GM23248 (cell line): ENCODE data around the gene HOOK2. TPM values are rescaled to one million over a fixed set of nuclear protein-coding genes. Genes with fewer than 3 reads are reported as not detected.

Source experiments
- DNase-seq: peaks from one replicate; pipeline ENCODE4 v3.0.0-alpha.2; 2015
- H2AFZ ChIP-seq: fragments of 200-600 bp; sonication (generic); 2 replicates; pipeline ENCODE4 v1.6.1; 2016; ENCODE audit warnings: antibody characterized with exemption
- H3F3A ChIP-seq: fragments of 200-600 bp; sonication (generic); 2 replicates; pipeline ENCODE4 v1.6.1; 2016; ENCODE audit warnings: mild to moderate bottlenecking, antibody characterized with exemption, mixed run types; ENCODE audit not compliant: insufficient read depth
- H3K27ac ChIP-seq: fragments of 200-600 bp; sonication (generic); 2 replicates; pipeline ENCODE4 v1.5.1; 2016; ENCODE audit warnings: mild to moderate bottlenecking
- H3K27me3 ChIP-seq: fragments of 200-600 bp; sonication (generic); replicated peaks from 2 replicates; pipeline ENCODE4 v1.6.1; 2016; ENCODE audit warnings: mild to moderate bottlenecking; ENCODE audit not compliant: insufficient read depth
- H3K36me3 ChIP-seq: fragments of 200-600 bp; sonication (generic); 2 replicates; pipeline ENCODE4 v1.6.1; 2016; ENCODE audit warnings: low read depth, mild to moderate bottlenecking
- H3K4me1 ChIP-seq: fragments of 200-600 bp; sonication (generic); 2 replicates; pipeline ENCODE4 v1.6.1; 2016; ENCODE audit warnings: mild to moderate bottlenecking; ENCODE audit not compliant: insufficient read depth
- H3K4me2 ChIP-seq: fragments of 200-600 bp; sonication (generic); one replicate; pipeline ENCODE4 v1.6.1; 2016; ENCODE audit warnings: mild to moderate bottlenecking; ENCODE audit not compliant: unreplicated experiment
- H3K4me3 ChIP-seq: fragments of 200-600 bp; sonication (generic); 2 replicates; pipeline ENCODE4 v1.5.1; 2016; ENCODE audit warnings: mild to moderate bottlenecking
- H3K79me2 ChIP-seq: fragments of 200-600 bp; sonication (generic); 2 replicates; pipeline ENCODE4 v1.6.1; 2016; ENCODE audit warnings: mild to moderate bottlenecking; ENCODE audit not compliant: insufficient read depth
- H3K9ac ChIP-seq: fragments of 200-600 bp; sonication (generic); 2 replicates; pipeline ENCODE4 v1.6.1; 2016; ENCODE audit warnings: mild to moderate bottlenecking
- H3K9me2 ChIP-seq: fragments of 200-600 bp; sonication (generic); 2 replicates; pipeline ENCODE4 v1.6.1; 2016; ENCODE audit warnings: mixed run types, mild to moderate bottlenecking, moderate library complexity; ENCODE audit not compliant: insufficient read depth
- H3K9me3 ChIP-seq: fragments of 200-600 bp; sonication (generic); one replicate; pipeline ENCODE4 v1.6.1; 2017; ENCODE audit warnings: low read depth
- H4K20me1 ChIP-seq: fragments of 200-600 bp; sonication (generic); 2 replicates; pipeline ENCODE4 v1.6.0; 2016; ENCODE audit not compliant: insufficient read depth
- EZH2 ChIP-seq: fragments of 200-600 bp; sonication (generic); IDR thresholded peaks from 2 replicates; pipeline ENCODE4 v1.6.1; 2018; ENCODE audit warnings: antibody characterized with exemption, mild to moderate bottlenecking; ENCODE audit not compliant: insufficient read depth, poor library complexity, severe bottlenecking
- EZH2phosphoT487 ChIP-seq: fragments of 200-600 bp; sonication (generic); IDR thresholded peaks from 2 replicates; pipeline ENCODE4 v1.6.1; 2018; ENCODE audit warnings: antibody characterized with exemption, moderate library complexity, mild to moderate bottlenecking, low read depth; ENCODE audit not compliant: insufficient read depth
- WGBS, 2 experiments: methylation state at CpG; one replicate each; pipeline ENCODE4 v1.1.6; 2015 to 2017; ENCODE audit warnings: low lambda C conversion rate in 2 of 2, low coverage in 1 of 2; ENCODE audit errors: missing lambda C conversion rate in 2 of 2; 5-methylcytosine and 5-hydroxymethylcytosine counted together
- in situ Hi-C: fragments of 300-500 bp; cut with MboI; formaldehyde crosslinking; loops from 2 replicates; pipeline ENCODE4 v1.15.0; 2020
- polyA plus RNA-seq: library from polyadenylated mRNA; unstranded; fragments of >200 nt; fragmentation: Nextera tagmentation; extraction: Ambion mirVana; gene quantifications from 2 replicates; pipeline ENCODE4 v1.2.1, GENCODE V29; 2016
- total RNA-seq: library from RNA; depleted of rRNA; stranded (reverse); fragments of >200 nt; shearing (Covaris generic); gene quantifications from 2 replicates; pipeline ENCODE4 v1.2.3, GENCODE V29; 2014

HOOK2 gene
- total and polyA plus RNA-seq, 2 experiments from 2014 or later = 11.8 to 17.1 TPM

DNA sequence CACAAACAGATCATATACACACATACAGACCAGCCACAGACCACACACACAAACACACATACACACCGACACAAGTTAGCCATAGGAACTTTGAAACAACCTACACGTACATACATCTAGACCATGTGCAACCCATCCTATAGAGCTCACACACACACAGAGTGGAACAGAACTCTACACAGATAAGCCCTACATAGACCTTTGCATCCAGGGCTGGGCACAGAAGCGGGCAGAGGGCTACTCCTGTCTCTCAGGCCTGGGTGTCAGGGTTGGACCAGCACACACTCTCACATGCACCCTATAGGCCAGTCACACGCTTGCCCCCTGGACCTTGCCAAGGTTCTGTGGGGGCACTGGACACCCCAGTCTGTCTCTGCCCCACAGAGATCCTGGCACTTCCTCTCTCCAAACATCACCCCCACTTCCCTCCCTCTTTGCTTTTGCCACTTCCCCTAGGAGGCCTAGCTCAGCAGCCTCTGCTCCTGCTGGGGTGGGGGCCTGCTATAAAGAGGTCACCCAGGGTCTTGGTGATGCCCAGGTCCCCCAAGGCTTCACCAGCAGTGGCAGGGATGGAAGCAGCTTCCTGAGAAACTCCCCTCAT lies 10.2 kb upstream of the HOOK2 start:
- no peak overlapping the region for H3K9ac ChIP-seq
- H3K36me3 ChIP-seq = no peaks in the 10 kb centered on the region
- in situ Hi-C loops = no loop called here

GRCh38 chr19:12784871-12785430 lies 9.6 kb upstream of the HOOK2 start:
- Histone ChIP-seq H3K9me3 (no peaks in the 10 kb centered on the region), H3K9me2 (no peaks in the 10 kb centered on the region), H2AFZ (no peak overlapping the region), H3K4me3 (no peak overlapping the region), H3K4me1 (peaks cover 26% of the 10 kb centered on the region), H3K36me3 (no peaks in the 10 kb centered on the region), H3K4me2 (no peak overlapping the region), H3K9ac (no peak overlapping the region), H3F3A (peaks cover 41% of the 10 kb centered on the region), H3K27ac (peak overlapping the region; percentile 73), H4K20me1 (no peaks in the 10 kb centered on the region), H3K27me3 (no peaks in the 10 kb centered on the region), H3K79me2 (no peaks in the 10 kb centered on the region)
- in situ Hi-C loops = no loop called here
- DNase-seq = peak; percentile 42
- TF ChIP-seq EZH2 (no peak), EZH2phosphoT487 (no peak)
- 42 to 53% methylated on average over 5 of the region's 5 CpGs for WGBS, 2 experiments

More for the DNA sequence above, 10.2 kb upstream of the HOOK2 start:
- Histone ChIP-seq H3K4me1 (peaks cover 29% of the 10 kb centered on the region), H3K4me2 (no peak overlapping the region), H3K4me3 (no peak overlapping the region), H3K9me2 (no peaks in the 10 kb centered on the region), H3K9me3 (no peaks in the 10 kb centered on the region), H3F3A (peaks cover 42% of the 10 kb centered on the region), H3K79me2 (no peaks in the 10 kb centered on the region), H3K27me3 (no peaks in the 10 kb centered on the region), H4K20me1 (no peaks in the 10 kb centered on the region), H3K27ac (peak overlapping the region; percentile 73), H2AFZ (peak overlapping the region; percentile 26; the same call in 1 of the 2 replicates)
- no peak for TF ChIP-seq EZH2phosphoT487
- no peak for TF ChIP-seq EZH2
- 88 to 92% methylated on average over 4 of the region's 4 CpGs for WGBS, 2 experiments
- DNase-seq = peak; percentile 17

- Histone ChIP-seq H3K9me2 (no peaks in the 10 kb centered on the region), H3K27ac (peak overlapping the region; percentile 73), H3F3A (peaks cover 47% of the 10 kb centered on the region), H3K4me1 (peaks cover 31% of the 10 kb centered on the region), H3K4me3 (no peak overlapping the region), H3K9me3 (no peaks in the 10 kb centered on the region), H3K9ac (peak overlapping the region; percentile 79), H4K20me1 (no peaks in the 10 kb centered on the region), H3K79me2 (no peaks in the 10 kb centered on the region), H2AFZ (no peak overlapping the region), H3K36me3 (no peaks in the 10 kb centered on the region), H3K4me2 (no peak overlapping the region), H3K27me3 (no peaks in the 10 kb centered on the region)
- in situ Hi-C loops = no loop called here
- WGBS, 2 experiments = 56 to 64% methylated on average over 10 of the region's 10 CpGs
- TF ChIP-seq EZH2phosphoT487 = no peak
- TF ChIP-seq EZH2 = no peak
- peak; percentile 52 for DNase-seq
Measured at GRCh38 chr19:12784394-12784870, 9.1 kb upstream of the HOOK2 start.

GRCh38 chr19:12783849-12784393 lies 8.6 kb upstream of the HOOK2 start:
- peak overlapping the region; percentile 79 for H3K9ac ChIP-seq
- H3K27me3 ChIP-seq = no peaks in the 10 kb centered on the region
- no peaks in the 10 kb centered on the region for H3K9me3 ChIP-seq
- H3K4me3 ChIP-seq = no peak overlapping the region
- H2AFZ ChIP-seq = no peak overlapping the region
- TF ChIP-seq EZH2 (no peak), EZH2phosphoT487 (no peak)
- no peak overlapping the region for H3K4me2 ChIP-seq
- H3K9me2 ChIP-seq = no peaks in the 10 kb centered on the region
- no peaks in the 10 kb centered on the region for H3K36me3 ChIP-seq
- H3K79me2 ChIP-seq = no peaks in the 10 kb centered on the region
- H3F3A ChIP-seq = peaks cover 47% of the 10 kb centered on the region
- no peak for DNase-seq
- H3K27ac ChIP-seq = peak overlapping the region; percentile 73
- WGBS, 2 experiments = 23 to 28% methylated on average over 10 to 16 of the region's 19 CpGs
- H3K4me1 ChIP-seq = peaks cover 32% of the 10 kb centered on the region
- in situ Hi-C loops = no loop called here
- no peaks in the 10 kb centered on the region for H4K20me1 ChIP-seq
